Epidermal melanocyte (primary cell): Measurements from ENCODE around the gene FNBP1L.

ENCODE experiments used
- DNase-seq: peaks from one replicate; pipeline ENCODE4 v3.0.0; 2011; ENCODE audit warnings: low spot score; ENCODE audit not compliant: insufficient read length

Gene FNBP1L

GRCh38 chr1:93447481-93448291, at the start of gene FNBP1L:
FNBP1L (plus strand) TSS chr1:93448118; CDS start chr1:93448282, 164 bp downstream.
- DNase-seq, result peak; percentile 68

DNA sequence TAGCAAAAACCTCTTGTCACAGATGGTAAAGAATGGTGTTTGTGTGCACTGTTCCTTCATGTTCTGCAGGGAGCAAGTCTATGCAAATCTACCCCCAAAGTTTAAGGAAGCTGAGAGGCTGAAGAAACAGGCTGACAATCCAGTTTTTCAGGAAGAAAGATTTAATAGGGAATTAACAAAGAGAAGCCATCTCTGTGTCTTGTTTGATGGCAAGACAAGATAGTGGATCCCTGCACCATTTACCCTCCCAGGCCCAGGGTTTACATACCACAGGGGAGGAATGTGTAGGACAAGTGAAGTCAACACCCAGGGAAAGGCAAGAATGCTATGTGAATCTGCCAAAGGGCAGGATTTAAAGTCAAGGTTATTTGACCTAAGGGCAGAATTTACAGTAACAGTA, 48.1 kb upstream of the FNBP1L start:
- no peak for DNase-seq

DNA sequence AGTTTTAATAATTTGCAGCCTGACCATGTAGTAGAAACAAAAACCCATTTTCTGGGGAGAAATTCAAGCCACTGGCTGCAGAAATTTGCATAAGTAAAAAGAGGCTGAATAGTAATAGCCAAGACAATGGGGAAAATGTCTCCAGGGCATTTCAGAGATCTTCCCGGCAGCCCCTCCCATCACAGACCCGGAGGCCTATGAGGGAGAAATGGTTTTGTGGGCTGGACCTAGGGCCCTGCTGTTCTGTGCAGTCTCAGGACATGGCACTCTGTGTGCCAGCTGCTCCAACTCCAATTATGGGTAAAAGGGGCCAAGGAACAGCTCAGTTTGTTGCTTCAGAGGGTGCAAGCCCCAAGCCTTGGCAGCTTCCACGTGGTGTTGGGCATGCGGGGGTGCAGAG, 39.7 kb upstream of the FNBP1L start:
- no peak for DNase-seq

DNA sequence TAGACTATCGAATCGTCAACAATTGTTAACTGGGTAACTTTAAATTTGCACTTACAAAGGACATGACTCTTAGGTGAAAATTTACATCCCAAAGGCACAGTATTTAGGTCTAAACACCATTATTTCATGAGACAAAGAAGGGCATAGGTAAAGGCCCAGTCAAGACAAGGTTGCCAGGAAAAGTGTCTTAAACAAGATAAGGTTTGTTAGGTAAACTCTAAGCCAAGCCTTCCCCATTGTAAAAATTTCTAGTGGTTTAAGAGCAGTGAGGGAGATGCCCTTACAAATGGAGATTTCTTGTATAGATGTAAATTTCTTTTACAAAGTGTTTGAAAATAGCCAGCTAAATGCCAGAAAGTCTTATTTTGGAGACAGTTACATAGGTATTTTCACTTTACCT, 36.9 kb upstream of the FNBP1L start:
- no peak for DNase-seq

GRCh38 chr1:93414749-93415148, 33.2 kb upstream of the FNBP1L start:
- no peak for DNase-seq

DNA sequence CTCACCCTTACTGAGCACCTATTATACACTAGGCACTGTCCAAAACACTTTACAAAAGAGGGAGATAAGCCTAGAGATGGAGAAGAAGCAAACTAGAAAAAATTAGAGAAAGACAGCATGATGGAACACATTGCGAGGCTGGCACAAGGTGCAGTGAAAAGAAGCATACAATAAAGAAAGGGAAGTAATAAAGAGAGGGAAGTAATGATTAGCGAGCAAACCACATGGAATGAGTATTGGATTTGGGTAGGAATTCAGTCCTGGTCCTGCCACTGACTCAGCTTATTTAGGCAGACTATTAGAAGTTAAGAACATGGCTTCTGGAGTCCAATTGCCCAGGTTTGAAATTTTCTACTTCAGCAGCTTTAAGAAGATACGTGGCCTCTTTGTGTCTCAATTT, 32.6 kb upstream of the FNBP1L start:
- no peak for DNase-seq

DNA sequence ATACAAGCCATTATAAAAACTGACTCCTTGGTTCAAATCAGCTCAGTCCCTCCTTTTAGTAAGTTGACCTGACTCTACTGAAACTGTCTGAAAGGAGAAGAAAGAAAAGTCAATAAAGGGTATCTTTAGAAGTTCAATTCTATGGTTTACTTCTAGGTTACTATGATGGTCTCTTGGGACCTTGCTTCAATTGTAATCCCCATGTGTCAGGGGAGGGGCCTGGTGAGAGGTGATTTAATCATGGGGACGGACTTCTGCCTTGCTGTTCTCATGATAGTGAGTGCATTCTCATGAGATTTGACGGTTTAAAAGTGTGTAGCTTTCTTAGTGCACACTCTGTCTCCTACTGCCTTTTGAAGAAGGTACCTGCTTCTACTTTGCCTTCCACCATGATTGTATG, 31.7 kb upstream of the FNBP1L start:
- no peak for DNase-seq

GRCh38 chr1:93419344-93419743, 28.6 kb upstream of the FNBP1L start:
- DNase-seq, result no peak

DNA sequence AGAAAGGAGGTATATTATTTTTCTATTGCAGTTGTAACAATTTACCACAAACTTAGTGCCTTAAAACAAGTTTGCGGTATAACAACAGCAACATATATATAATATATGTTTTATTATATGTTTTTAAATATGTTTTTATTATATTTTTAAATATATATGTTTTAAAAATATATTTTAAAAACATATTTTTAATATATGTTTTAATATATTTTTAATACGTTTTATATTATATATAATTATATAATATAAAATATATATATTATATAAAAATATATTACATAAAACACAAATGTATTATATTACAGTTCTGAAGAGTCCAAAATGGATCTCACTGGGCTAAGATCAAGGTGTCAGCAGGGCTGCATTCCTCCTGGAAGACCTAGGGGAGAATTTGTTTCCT, 27.5 kb upstream of the FNBP1L start:
- DNase-seq, result no peak

DNA sequence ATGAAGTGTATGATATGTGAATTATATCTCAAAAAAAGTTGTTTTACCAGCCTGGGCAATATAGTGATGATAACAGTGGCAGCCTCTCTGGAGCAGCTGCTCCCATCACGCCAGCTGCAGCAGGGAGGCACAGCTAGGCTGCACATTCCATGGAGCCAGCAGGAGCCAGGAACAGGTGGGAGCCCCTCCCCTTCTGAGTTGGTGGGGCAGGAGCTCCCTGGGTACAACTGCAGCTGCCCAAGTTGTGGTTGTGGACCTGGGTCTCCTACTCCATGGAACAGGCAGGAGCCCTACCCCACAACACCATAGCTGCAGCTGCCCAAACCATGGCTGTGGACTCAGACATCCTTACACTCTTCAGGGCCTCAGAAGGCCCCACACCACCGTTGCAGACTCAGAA, 21.7 kb upstream of the FNBP1L start:
- no peak for DNase-seq

DNA sequence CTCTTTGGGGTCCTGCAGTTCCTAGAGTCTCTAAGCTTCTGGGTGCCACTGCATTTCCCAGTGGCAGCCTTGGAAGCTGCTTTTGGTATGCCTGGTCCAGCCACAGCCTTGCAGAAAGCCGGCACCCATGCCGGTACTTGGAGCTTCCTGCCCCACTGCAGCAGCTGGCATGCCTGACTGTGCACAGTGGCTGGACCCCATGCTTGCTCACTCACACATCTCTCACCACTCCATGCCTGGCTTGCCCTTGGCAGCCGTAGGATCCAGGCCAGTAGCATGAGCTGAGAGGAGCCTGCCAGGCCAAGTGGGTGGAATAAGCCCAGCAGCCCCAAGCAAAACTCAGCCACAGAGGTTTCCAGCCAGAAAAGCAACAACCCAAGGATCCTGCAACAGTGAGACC, 20.3 kb upstream of the FNBP1L start:
- DNase-seq, result no peak

DNA sequence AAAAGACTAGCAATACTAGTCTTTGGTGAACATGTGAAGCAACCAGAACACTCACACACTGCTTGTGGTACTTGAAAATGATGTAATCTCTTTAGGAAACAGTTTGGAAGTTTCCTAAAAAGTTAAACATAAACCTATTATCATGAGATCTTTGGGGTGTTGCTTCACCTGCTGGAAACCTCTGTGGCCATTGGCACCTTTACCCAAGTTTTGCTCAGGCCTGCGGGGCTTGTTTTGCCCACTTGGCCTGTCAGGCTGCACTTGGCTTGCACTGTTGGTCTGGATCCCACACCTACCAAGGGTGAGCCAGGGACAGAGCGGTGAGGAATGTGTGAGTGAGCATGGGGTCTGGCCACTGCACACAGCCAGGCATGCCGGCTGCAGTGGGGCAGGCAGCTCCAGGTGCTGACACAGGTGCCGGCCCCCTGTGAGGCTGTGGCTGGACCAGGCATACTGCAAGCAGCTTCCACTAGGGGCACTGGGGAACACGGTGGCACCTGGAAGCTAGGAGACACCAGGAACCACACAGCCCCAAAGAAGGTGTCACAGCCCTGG, 14.4 kb upstream of the FNBP1L start:
- no peak for DNase-seq

DNA sequence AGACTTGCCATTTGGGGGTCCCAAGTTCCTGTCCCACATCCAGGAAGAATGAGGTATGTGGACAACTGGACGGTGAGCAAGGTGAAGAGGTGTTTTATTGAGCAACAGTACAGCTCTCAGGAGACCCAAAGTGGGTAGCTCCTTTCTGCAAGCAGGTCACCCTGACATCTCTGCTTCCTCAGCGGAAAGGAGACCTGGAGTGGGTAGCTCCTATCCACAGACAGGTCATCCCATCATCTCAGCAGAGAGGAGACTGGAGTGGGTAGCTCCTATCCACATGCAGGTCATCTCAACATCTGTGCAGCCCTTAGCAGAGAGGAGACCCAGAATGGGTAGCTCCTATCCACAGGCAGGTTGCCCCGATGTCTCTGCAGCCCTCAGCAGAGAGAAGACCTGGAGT, 13.8 kb upstream of the FNBP1L start:
- DNase-seq, result no peak

- DNase-seq, result no peak
Observed at GRCh38 chr1:93434987-93435386, 12.9 kb upstream of the FNBP1L start.

DNA sequence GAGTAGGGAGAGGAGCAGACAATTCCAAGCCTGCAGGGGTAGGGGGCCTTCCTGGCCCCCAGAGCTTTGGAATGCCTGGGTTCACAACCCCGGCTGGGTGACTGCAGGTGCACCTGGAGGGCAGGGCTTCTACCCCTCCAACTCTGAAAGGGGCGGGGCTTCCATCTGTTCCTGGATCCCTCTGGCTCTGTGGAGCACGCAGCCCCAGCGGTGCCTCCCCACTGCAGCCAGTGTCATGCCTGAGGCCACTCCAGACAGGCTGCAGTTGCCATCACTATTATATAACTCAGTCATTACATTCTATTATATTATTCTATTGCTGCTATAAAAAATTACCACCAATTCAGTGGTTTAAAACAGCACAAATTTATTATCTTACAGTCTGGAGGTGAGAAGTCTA, 12.5 kb upstream of the FNBP1L start:
- DNase-seq, result no peak

- no peak for DNase-seq
Observed at GRCh38 chr1:93436496-93436895, 11.4 kb upstream of the FNBP1L start.

- DNase-seq, result peak; percentile 57
Observed at GRCh38 chr1:93437976-93438605, 9.8 kb upstream of the FNBP1L start.

- DNase-seq, result no peak
Observed at GRCh38 chr1:93438716-93439115, 9.2 kb upstream of the FNBP1L start.

DNA sequence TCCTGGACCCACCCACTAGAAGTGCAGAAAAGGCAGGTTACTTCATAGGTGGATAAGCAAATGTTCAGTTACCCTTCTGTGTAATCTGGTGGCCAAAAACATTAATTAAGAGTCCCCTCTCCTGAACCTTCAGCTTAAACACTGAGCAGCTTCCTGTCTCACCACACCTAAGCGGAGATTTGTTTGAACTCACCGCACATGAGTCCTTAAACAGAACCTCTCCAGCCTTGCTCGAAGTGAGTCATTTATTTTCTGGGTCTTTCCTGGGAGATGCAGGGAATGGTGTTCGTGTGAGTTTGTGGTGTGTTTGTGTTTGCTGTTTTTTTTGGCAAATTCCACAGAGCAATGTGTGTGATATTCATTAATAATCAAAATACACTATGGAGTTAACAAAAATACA, 7.6 kb upstream of the FNBP1L start:
- no peak for DNase-seq

DNA sequence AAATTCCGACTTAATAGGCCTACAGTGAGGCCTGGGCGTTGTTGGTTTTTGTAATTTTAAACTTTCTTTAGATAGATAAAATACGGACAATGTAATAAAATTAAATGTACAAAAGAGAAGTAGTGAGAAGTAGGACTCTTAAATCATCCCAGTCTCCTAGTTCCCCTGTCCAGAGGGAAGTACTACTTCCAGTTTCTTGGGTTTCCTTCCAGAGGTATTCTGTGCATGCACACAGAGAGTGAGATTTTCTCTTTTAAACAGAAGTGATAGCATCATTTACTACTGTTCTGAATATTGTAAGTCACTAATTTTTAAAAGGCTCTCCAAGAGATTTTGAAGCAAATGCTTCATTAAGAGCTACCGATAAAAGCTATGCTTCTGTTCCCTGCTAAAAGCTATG, 7.2 kb upstream of the FNBP1L start:
- DNase-seq, result no peak

- DNase-seq, result no peak
Observed at GRCh38 chr1:93441589-93441988, 6.3 kb upstream of the FNBP1L start.

GRCh38 chr1:93442008-93442666, 5.8 kb upstream of the FNBP1L start:
- no peak for DNase-seq
